GM20000 (cell line): ENCODE measurements around the gene SOCS1.

Experiments
- DNase-seq: peaks from one replicate; pipeline ENCODE4 v3.0.0; 2012; ENCODE audit warnings: low spot score
- TF ChIP-seq, protein P1 (sequence below): IDR thresholded peaks from 2 replicates; pipeline ENCODE4 v1.5.1; 2012; ENCODE audit warnings: mild to moderate bottlenecking, control low read depth; ENCODE audit errors: extremely low read depth, missing control alignments

Gene SOCS1

DNA sequence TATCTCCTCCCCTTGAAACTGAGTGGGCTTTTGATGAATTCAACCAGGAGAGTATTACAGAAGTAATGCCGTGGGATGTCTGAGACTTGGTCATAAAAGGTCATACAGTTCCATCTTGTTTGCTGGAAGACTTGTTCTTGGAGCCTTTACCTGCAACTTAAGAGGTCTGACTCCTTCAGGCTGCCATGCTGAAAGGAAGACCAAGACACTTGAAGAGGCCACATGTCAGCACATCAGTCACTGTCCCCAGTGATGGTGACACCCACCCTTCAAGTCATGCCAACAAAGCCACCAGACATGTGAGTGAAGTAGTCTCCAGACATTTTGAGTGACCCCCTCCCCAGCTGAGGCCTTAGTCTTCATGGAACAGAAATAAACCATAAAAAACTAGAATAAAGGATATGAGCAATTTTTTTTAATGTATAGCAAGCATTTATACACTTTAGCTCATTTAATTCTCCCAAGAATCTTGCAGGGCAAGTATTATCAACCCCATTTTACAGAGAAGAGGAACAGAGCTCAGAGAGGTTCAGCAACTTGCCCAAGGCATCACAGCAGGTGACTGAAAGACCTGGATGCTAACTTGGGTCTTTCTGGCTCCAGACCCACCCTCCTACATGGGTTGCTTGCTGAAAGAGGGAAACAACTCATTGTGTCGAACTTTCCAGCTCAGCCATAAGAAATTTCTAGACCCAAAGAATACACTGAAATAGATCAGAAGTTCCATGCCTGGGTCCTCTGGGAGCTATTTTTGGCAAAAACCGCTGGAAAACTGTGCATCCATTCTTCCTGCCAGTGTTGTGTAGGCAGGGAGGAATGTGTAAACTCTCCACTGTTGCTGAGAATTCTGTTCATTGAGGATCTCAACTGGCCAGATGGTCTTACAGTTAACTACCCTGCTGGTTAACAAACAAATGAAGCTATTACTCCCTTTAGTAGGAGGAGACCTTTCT, 38.1 kb downstream of the SOCS1 start:
- no peak for DNase-seq
- TF ChIP-seq, protein P1, sequence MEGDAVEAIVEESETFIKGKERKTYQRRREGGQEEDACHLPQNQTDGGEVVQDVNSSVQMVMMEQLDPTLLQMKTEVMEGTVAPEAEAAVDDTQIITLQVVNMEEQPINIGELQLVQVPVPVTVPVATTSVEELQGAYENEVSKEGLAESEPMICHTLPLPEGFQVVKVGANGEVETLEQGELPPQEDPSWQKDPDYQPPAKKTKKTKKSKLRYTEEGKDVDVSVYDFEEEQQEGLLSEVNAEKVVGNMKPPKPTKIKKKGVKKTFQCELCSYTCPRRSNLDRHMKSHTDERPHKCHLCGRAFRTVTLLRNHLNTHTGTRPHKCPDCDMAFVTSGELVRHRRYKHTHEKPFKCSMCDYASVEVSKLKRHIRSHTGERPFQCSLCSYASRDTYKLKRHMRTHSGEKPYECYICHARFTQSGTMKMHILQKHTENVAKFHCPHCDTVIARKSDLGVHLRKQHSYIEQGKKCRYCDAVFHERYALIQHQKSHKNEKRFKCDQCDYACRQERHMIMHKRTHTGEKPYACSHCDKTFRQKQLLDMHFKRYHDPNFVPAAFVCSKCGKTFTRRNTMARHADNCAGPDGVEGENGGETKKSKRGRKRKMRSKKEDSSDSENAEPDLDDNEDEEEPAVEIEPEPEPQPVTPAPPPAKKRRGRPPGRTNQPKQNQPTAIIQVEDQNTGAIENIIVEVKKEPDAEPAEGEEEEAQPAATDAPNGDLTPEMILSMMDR = no peak

DNA sequence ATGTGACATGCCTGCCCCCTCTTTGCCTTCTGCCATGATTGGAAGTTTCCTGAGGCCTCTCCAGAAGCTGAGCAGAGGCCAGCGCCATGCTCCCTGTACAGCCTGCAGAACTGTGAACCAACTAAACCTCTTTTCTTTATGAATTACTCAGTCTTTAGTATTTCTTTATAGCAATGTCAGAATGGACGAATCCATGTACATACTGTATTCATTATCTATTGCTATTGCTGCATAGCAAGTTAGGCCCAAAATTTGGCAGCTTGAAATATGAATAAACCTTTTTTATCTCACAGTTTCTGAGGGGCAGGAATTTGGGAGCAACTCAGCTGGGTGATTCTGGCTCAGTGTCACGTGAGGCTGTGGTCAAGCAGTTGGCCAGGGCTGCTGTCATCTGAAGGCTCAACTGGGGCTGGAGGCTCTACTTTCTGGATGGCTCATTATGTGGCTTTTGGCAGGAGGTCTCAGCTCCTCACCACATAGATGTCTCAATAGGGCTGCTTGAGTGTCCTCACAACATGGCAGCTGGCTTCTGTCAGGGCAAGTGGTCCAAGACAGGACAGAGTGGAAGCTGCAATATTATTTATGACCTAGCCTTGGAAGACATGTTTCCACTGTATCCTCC, 40.0 kb downstream of the SOCS1 start:
- TF ChIP-seq, protein P1 = no peak
- DNase-seq = no peak

DNA sequence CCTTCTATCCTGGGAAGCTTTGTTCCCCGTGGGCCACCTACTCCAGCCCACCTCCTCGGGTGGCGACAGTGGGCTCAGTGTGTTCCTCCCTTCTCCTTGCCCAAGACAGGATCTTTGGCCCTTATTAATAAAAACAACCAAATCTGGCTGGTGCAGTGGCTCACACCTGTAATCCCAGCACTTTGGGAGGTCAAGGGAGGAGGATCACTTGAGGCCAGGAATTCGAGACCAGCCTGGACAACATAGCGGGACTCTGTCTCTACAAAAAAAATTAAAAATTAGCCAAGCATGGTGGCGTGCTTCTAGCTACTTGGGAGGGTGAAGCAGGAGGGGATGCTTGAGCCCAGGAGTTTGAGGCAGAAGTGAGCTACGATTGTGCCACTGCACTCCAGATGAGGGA, 42.2 kb downstream of the SOCS1 start:
- TF ChIP-seq, protein P1 = no peak
- DNase-seq = no peak

DNA sequence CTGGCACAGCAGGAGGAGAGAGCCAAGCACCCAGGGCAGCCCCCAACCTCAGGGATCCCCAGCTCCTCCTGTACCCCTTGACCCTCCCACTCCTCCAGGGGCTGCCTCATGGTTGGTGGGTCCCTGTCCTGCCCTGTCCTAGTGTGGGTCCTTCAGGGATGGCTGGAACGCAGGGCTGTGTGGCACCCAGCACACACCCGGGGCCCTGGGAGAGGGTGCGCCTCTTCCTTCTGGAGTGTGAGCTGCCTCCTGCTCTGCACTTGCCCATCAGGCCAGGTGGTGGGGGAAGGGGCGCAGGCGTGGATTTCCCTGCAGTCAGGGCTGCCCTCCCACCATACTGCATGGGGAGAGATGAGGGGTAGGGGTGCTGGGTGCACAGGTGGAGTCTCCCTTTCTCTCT, 42.6 kb downstream of the SOCS1 start:
- TF ChIP-seq, protein P1 = no peak

DNA sequence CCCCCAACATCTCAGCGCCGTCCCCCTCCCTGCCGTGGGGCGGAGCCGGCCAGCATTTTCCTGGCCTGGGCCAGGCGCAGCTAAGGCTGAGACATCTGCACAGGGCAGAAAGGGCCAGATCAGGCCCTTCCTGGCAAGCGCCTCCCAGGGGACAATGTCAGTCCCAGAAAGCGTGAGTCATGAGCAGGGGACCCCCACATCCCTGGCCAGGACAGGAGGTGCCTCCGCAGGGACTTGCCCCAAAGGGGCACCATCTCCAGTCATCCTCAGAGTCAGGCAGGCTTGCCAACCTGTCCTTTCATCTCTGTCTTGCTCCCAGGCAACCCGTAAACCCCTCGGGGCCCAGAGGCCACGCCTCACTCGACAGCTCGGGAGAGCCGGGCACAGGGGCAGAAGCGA, 43.2 kb downstream of the SOCS1 start:
- TF ChIP-seq, protein P1 = no peak
- no peak for DNase-seq

More for the DNA sequence above, 42.6 kb downstream of the SOCS1 start:
- DNase-seq = no peak

DNA sequence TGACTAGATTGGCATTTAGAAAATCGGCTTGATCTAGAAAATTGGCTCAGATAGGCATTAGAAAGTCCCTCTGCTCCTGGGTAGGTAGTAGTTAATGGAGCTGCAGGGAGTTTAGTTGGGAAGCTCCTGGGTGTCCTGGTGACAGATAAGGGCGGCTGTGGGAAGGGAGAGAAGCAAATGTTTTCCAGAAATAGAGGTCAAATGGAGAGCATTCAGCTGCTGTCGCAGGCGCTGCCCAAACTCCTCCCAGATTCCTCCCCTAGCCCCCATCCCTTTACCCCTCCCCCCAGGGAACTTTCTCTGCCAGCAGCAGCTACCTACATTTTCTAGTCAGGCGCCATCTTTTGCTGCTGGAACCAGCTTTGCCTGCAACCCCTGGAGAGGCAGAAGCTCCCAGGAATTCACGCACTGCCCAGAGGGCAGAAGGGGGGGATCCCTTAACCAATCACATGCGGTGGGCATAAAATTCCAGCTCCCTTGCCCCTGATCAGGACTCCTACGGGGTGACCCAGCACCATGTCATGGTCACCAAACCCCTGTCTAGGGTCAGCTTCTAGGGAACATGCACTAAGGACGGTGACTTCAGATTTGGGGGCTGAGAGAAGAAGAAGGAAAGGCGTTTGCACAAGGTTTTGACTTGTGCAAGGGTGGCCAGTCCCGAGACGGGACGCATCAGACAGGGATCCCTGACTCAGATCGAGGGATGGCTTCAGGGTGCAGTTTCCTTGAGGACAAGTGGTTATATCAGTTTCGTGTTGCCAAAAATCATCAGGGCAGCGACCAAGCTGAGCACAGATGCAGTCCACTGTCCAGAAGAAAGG, 43.8 kb downstream of the SOCS1 start:
- DNase-seq = no peak
- TF ChIP-seq, protein P1 = no peak
